GM04504 (cell line): ENCODE results near the gene CLEC4G.

ENCODE experiments used
- DNase-seq: peaks from one replicate; pipeline ENCODE4 v3.0.0-alpha.2; 2012; ENCODE audit warnings: low read depth

CLEC4G gene

DNA sequence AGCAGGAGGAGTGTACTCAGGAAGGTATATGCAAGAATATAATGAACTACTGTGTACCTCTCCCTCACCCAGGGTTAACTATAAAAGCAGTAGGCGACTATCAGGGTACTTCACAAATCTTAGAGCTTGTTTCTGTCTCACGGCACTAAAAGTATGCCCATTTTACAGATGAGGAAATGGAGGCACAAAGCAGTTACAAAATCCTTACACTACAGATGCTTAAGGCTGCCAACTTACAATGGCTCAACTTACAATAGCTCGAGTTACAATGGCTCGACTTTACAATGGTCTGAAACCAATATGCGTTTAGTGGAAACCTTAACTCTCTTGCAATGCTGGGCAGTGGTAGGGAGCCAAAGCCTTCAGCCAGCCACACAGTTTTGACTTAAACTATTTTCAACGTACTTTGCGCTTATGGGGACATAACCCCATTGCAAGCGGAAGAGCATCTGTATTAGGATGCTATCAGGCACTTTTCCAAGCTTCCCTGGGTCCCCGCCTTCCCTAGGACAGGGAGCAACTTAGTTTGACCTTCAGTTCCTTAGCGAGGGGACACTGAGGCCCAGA is 34.1 kb downstream of the CLEC4G start:
- no peak for DNase-seq

DNA sequence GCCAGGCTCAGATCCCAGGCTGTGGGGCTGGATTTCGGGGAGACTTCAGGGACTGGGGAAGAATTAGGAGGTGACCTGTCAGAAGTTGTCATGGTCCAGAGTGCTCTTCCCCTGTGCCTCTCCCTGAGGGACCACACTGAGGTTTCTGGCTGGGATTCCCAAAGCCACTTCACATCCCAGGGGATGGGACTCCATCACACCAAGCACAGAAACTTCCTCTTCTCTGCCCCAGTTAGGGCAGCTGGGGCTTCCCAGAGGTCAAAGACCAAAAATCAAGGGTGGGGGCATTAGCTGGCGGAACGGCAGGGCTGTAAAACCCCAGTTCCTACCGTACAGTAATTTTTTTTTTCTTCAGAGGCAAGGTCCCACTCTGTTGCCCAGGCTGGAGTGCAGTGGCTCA is 37.4 kb downstream of the CLEC4G start:
- no peak for DNase-seq

DNA sequence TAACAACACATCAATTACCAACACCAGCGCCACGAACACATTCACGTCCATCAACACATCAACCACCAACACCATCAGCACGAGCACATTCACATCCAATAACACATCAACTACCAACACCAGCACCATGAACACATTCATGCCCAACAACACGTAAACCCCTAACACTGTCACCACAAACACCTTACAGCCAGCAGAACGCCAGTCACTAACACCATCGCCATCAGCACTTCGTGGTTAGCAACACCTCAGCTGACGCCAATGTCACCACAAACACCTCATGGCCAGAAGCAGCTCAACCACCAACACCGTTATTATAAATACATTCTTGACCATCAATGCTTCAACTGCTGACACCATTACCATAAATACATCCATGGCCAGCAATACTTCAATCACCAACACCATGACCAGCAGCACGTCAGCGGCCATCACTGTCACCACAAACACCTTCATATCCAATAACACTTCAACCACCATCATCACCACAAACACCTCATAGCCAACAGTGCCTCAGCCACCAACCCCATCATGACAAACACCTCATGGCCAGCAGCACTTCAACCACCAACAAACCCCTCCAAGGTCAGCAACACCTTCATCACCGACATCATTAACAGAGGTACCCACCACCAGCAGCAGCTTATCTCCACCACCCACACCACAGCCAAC is 39.4 kb downstream of the CLEC4G start:
- no peak for DNase-seq

DNA sequence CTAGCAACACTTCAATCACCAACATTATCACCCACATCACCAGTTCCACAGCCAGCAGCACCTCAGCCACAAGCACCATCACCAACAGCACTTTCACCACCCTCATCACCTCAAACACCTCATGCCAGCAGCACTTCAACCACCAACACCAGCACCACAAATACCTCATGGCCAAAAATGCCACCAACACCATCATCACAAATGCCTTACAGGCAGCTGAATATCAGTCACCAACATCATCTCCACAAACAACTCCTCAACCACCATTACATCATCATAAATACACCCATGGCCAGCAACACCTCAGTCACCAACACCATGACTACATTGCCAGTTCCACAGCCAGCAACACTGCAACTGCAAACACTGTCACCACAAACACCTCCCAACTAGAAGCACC is 40.4 kb downstream of the CLEC4G start:
- DNase-seq = no peak

DNA sequence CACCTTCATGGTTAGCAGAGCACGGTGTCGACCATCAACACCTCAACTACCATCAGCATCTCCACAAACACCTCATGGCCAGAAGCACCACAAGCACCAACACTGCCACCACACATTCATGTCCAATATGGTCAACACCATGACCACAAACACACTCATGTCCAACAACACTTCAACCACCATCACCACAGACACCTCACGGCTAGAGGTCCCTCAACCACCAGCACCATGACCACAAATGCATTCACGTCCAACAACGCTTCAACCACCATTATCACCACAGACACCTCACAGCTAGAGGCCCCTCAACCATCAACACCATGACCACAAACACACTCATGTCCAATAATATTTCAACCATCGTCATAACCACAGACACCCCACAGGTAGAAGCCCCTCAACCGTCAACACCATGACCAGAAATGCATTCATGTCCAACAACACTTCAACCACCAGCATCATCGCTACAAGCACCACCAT is 41.1 kb downstream of the CLEC4G start:
- DNase-seq = no peak

DNA sequence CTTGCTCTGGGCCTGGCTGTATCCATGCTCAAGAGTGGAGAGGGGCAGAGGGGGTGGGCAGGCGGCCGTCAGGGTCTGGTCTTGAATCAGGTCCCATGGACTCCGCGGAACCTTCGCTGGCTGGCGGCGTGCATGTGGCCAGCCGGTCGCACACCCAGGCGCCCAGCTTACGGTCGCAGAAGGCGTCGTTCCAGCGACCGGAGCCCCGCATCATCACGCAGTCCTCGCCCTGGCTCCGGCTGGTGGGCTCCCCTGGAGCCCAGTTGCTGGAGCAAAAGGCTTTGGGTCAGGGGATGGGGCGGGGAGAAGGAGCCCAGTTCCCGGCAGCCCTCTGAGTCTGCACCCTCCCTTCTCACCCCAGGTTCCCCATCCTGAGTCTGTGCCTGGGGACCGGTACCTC is 42.7 kb downstream of the CLEC4G start:
- no peak for DNase-seq

DNA sequence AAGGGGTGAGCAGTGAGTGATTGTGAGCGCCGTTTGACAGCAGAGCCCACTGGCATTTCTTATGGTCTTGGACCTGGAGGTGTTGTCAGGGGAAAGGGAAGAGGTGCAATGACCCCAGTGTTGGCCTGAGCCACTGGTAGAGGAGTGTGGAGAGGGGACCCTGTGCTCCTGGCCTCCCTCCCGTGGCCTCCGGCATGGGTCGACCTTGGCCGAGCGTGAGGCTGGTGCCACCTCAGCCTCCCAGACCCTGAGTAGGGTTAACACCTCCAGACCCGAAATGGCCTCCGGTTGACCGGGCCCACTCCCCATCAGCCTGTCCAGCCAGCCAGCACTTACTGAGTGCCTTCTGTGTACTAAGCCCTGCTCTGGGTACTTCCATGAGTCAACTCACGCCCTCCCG is 44.7 kb downstream of the CLEC4G start:
- no peak for DNase-seq

DNA sequence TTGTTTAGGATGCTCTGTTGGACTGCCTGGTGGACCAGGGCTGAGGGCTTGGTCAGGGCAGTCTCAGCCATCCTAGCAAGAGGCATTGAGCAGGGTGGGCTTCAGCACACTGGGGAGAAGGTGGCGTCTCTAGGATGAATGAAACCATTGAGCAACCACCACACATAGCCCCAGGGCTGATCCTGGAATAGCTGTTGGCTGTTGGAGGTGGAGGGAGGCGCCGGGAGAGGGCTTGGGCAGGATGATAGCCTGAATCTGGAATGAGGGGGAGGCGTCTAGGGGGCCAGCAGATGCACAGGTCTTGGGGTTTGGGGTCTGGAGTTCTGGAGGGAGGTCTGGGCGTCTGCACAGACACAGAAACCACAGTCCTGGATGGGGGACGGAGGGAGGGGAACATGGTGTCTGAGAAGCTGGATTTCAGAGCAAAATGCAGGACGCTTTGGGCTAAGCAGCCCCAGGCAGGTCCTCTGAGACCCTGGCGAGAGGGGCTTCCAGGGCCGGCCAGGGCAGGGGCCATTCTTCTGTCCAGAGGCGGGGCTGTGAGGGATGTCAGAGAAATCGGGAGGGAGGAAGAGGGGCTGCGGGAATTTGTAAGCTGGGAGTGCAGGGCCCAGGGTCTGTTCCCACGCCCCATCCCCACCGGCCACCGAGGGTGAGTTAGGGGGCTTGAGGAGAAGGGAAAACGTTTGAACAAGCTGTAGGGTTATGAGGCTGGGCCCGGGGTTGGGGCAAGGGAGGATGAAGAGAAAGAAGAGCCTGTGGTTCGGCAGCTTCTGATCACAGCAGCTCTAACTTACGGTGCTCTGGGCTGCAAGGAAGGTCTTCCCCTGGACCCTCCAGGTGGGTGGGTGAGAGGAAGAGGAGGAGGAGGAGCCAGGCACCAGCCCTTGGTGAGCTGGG is 46.1 kb downstream of the CLEC4G start:
- DNase-seq = no peak

DNA sequence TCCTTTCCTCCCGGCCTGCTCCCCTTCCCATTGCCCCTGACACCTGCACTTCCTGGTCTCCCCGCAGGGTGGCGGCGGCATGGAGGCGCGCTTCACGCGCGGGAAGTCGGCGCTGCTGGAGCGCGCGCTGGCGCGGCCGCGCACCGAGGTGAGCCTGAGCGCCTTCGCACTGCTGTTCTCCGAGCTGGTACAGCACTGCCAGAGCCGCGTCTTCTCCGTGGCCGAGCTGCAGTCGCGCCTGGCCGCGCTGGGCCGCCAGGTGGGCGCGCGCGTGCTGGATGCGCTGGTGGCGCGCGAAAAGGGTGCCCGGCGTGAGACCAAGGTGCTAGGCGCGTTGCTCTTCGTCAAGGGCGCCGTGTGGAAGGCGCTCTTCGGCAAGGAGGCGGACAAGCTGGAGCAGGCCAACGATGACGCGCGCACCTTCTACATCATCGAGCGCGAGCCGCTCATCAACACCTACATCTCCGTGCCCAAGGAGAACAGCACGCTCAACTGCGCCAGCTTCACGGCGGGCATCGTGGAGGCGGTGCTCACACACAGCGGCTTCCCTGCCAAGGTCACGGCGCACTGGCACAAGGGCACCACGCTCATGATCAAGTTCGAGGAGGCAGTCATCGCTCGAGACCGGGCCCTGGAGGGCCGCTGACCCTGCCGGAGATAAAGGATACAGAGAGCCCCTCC is 49.6 kb downstream of the CLEC4G start:
- DNase-seq = no peak

DNA sequence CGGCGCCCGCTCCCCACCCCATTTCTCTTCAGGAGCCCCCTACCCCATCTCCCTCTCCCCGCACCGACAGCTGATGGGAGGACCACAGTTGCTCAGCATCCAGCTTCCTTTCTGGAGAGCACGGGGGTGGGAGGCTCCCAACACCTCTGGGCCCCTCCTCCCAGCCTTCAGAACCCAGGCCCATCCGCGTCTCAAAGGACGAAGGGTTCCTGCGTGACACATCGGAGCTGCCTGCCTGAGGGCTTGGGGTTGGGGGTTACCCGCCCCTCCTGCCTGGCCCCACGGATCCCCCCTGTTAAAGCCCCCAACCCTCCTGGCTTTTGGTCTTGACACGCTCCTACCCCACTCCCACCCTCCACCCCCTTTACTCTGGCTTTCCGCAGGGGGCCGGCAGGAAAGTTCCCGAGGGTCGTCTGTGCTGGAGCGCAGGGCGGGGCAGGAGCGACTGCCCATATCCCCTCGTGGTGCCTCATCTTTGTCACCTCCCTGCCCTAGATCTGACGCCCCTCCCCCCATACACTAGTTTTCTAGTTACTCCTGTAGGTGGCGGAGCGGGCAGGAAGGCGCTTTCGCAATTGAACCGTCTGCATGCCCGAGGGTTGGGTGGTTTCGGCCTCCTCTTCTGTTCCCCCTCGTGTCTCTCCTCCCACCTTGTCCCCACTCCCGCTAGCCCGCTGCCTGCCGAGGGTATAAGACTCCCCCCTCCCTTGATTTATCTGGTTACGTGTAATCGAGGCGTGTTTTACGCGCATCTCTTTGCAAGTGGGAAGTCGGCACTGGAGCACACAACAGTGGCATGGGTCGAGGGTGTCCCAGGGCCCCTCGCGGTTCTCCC is 50.4 kb downstream of the CLEC4G start:
- peak; percentile 46 for DNase-seq

DNA sequence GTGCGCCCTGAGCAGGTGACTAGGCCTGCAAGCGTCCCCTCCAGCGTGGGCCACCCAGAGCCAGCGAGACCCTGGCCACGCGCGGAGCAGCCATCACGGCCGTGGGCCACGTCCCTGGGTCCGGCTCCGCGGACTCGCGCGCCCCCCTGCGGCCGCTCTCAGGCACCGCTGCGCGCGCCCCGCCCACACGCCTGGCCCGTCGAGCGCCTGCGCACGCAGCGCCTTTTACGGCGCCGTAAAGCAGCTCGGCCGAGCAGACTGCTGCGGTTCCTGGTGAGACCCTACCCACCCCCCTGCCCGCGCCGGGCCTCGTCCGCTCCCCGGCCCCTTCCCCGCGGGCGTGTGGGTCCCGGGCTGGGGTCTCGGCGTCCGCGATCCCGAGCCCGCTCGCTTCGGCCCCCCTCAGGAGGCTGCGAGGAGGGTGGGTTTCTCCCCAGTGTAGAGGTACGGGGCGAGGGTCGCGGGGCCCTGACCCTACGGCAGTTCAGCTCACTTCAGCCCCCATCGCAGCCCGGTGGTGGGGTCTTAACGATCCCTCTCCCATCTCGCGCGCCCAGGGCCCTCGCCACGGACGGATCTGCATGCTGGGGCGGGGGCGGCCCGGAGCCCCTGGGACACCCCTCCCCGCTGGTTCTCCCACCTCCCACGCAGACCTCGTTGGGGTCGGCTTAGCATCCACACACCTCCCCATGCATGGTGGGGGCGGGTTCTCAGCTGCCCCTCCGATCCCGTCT is 51.1 kb downstream of the CLEC4G start, which contains the start of gene TRAPPC5:
TRAPPC5 (plus strand) TSS at position 228 of the 734 bp plus-strand sequence. CDS start 1,421 bp downstream, outside the sequence.
- peak; percentile 44 for DNase-seq

DNA sequence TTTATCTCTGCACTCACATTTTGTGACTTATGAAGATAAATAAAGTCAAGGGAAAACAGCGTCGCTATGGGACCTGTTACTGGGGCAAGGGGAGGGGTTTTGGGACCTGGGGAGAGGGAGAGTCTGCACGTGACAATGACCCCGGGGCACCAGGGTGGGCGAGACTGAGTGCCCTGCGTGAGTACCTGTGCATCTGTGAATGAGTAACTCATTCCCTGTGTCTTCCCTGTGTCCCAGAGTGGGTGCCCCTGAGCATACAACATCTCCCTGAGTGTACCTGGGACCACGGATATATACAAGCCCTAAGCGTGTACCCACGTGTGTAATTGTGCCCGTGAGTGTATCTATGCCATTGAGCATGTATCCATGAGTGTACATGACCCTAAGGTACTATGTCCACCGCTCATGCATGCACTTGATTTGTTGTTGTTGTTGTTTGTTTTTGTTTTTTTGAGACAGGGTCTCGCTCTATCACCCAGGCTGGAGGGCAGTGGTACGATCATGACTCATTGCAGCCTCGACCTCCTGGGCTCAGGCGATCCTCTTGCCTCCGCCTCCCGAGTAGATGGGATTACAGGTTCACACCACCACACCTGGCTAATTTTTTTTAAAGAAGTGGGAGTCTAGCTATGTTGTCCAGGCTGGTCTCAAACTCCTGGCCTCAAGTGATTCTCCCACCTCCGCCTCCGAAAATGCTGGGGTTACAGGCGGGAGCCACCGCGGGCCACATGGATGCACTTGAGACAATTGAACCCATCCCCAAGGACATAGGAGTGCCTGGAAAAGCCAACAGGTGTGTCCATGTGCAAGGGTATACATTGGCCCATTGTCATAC is 51.9 kb downstream of the CLEC4G start:
- no peak for DNase-seq

DNA sequence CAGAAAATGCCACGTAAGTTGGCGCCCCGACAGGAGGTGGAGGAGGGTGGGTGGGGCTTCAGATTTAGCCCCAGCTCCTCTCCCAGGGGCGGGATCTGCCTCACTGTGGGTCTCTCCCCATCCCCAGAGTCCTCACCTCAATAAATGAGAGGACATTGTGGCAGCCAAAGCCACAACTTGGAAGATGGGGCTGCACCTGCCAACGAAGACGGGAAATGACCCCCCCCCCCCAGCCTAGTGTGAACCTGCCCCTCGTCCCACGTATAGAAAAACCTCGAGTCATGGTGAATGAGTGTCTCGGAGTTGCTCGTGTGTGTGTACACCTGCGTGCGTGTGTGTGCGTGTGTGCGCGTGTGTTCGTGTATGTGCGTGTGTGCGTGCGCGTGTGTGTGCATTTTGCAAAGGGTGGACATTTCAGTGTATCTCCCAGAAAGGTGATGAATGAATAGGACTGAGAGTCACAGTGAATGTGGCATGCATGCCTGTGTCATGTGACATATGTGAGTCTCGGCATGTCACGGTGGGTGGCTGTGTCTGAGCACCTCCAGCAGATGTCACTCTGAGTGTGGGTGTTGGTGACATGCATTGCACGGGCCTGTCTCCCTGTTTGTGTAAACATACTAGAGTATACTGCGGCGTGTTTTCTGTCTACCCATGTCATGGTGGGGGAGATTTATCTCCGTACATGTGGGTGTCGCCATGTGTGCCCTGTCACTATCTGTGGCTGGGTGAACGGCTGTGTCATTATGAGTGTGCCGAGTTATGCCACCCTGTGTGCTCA is 52.7 kb downstream of the CLEC4G start:
- no peak for DNase-seq
